Esophagus muscularis mucosa (tissue), 4 donors: ENCODE results near the gene OR56A1.
A peak's percentile ranks its signal among the peaks of the same experiment; 100 is the strongest.

Source experiments
- EP300 ChIP-seq: sonication (generic); formaldehyde crosslinking; IDR thresholded peaks from one replicate; pipeline ENCODE4 v1.6.1; 2017; ENCODE audit warnings: antibody characterized with exemption
- POLR2A ChIP-seq: fragments of 450-650 bp; IDR thresholded peaks from one replicate; pipeline ENCODE4 v1.6.1; 2017; ENCODE audit warnings: antibody characterized with exemption, moderate library complexity, mild to moderate bottlenecking, low read depth
- POLR2AphosphoS5 ChIP-seq, 2 donors: sonication (generic); formaldehyde crosslinking; IDR thresholded peaks; one replicate each; pipeline ENCODE4 v1.6.1; 2017; ENCODE audit warnings: antibody characterized with exemption in 2 of 2
- TF ChIP-seq, protein P1 (sequence below), 3 experiments: fragments of 200-600 bp in 2 of 3; fragments of 450-650 bp in 1 of 3; sonication (generic) in 2 of 3; IDR thresholded peaks; one replicate each; pipeline ENCODE4 v1.5.1; 2017 to 2019; ENCODE audit warnings: antibody characterized with exemption in 3 of 3, mild to moderate bottlenecking in 2 of 3, moderate library complexity in 1 of 3

- no peak for TF ChIP-seq POLR2AphosphoS5 (IDR thresholded peaks at IDR 0.05)
- TF ChIP-seq, protein P1, sequence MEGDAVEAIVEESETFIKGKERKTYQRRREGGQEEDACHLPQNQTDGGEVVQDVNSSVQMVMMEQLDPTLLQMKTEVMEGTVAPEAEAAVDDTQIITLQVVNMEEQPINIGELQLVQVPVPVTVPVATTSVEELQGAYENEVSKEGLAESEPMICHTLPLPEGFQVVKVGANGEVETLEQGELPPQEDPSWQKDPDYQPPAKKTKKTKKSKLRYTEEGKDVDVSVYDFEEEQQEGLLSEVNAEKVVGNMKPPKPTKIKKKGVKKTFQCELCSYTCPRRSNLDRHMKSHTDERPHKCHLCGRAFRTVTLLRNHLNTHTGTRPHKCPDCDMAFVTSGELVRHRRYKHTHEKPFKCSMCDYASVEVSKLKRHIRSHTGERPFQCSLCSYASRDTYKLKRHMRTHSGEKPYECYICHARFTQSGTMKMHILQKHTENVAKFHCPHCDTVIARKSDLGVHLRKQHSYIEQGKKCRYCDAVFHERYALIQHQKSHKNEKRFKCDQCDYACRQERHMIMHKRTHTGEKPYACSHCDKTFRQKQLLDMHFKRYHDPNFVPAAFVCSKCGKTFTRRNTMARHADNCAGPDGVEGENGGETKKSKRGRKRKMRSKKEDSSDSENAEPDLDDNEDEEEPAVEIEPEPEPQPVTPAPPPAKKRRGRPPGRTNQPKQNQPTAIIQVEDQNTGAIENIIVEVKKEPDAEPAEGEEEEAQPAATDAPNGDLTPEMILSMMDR (IDR thresholded peaks at IDR 0.05): peak; percentile 42 to 60 (median 45)
- no peak for TF ChIP-seq POLR2A
- no peak for TF ChIP-seq EP300
These were observed 7.6 kb downstream of the OR56A1 start for GRCh38 chr11:6022956-6023355.
